Activated naive CD8-positive, alpha-beta T cell treated with anti-CD3 and anti-CD28 coated beads for 36 hours (primary cell): ENCODE measurements around the gene SESN2. TPM values are rescaled to one million over a fixed set of nuclear protein-coding genes. Genes with fewer than 3 reads are reported as not detected.
A peak's percentile ranks its signal among the peaks of the same experiment; 100 is the strongest.
"Not testable (repeated sequence)": the region's sequence is repeated elsewhere in the genome, so short reads cannot be mapped to it uniquely, and the experiment has no call there.

Source experiments
- DNase-seq: peaks from one replicate; pipeline ENCODE4 v3.0.0; 2021
- H3K27ac Mint-ChIP-seq: one replicate; pipeline ENCODE4 v1.8.0; 2022; ENCODE audit warnings: mild to moderate bottlenecking, moderate library complexity, mixed read lengths
- H3K27me3 Mint-ChIP-seq: one replicate; pipeline ENCODE4 v1.8.0; 2022; ENCODE audit warnings: mild to moderate bottlenecking, mixed read lengths
- H3K36me3 Mint-ChIP-seq: one replicate; pipeline ENCODE4 v1.8.0; 2021; ENCODE audit warnings: mild to moderate bottlenecking, mixed read lengths
- H3K4me1 Mint-ChIP-seq: one replicate; pipeline ENCODE4 v1.8.0; 2021; ENCODE audit warnings: mixed read lengths
- H3K4me3 Mint-ChIP-seq: one replicate; pipeline ENCODE4 v1.8.0; 2022; ENCODE audit warnings: mild to moderate bottlenecking, moderate library complexity, mixed read lengths
- H3K9me3 Mint-ChIP-seq: one replicate; pipeline ENCODE4 v1.8.0; 2022; ENCODE audit warnings: mixed read lengths
- total RNA-seq, 2 experiments: library from RNA; stranded (reverse); gene quantifications; one replicate each; pipeline ENCODE4 v1.2.3, GENCODE V29; 2021

SESN2 gene
- total RNA-seq, 2 experiments from 2014 or later: 35.4 to 36.3 TPM

DNA sequence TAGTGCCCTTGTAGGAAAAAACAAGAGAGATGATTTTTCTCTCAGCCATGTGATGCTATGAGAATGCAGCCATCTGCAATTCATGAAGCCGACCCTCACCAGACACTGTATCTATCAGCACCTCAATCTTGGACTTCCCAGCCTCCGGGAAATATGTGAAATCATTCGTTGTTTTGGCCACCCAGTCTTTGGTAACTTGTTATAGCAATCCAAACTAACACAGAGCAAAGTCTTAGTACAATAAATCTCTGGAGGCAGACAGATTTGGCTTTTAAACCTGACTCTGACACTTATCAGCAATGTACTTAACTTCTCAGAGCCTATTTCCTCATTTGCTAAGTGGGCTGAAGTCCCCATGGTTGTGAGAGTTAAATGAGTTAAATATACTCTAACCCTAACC lies 64.4 kb downstream of the SESN2 start:
- H3K4me3 Mint-ChIP-seq: no peak overlapping the region
- peaks cover 13% of the 10 kb centered on the region for H3K4me1 Mint-ChIP-seq
- H3K36me3 Mint-ChIP-seq: peaks cover 6% of the 10 kb centered on the region
- H3K9me3 Mint-ChIP-seq: no peaks in the 10 kb centered on the region
- H3K27ac Mint-ChIP-seq: no peak overlapping the region
- H3K27me3 Mint-ChIP-seq: no peaks in the 10 kb centered on the region
- no peak for DNase-seq

DNA sequence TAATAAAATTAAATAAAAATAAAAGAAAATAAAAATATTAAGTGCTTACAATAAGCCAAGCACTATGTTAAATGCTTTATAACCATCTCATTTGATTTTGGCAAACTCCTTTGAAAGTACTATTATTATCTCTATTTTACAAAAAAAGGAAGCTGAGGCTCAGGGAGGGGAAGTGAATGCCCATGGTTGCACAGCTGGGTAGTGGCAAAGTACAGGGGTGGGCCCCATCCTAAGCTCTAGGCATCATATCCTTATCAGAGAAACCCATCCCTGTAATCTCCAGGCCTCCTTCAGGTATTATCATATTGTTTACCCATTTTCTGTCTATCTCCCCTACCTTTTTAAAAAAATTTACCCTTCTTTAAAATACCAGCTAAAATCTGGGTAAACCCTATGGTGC lies 67.2 kb downstream of the SESN2 start:
- Mint-ChIP-seq H3K9me3 (no peaks in the 10 kb centered on the region), H3K36me3 (peaks cover 11% of the 10 kb centered on the region), H3K4me1 (peaks cover 24% of the 10 kb centered on the region), H3K27ac (no peak overlapping the region), H3K4me3 (no peak overlapping the region), H3K27me3 (no peaks in the 10 kb centered on the region)
- no peak for DNase-seq

DNA sequence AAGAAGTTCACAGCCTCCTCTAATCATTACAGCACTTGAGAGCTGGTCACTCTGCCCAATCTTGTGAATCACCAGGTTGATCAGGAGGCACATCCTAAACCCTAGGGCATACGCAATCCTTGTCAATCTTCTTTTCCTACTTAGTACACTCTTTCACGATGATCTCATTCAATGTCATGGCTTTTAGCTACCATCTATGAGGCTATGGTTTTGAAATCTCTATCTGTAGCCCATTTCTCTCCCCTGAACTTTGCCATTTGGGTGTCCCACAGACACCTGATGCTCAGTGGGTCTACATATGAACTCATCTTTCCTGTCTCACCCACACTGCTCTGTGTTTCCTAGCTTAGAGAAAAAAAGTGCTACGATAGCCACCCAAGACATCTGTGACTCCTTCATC lies 67.7 kb downstream of the SESN2 start:
- Mint-ChIP-seq H3K27me3 (no peaks in the 10 kb centered on the region), H3K27ac (no peak overlapping the region), H3K36me3 (peaks cover 15% of the 10 kb centered on the region), H3K4me3 (no peak overlapping the region), H3K4me1 (peaks cover 24% of the 10 kb centered on the region), H3K9me3 (no peaks in the 10 kb centered on the region)
- DNase-seq: no peak

DNA sequence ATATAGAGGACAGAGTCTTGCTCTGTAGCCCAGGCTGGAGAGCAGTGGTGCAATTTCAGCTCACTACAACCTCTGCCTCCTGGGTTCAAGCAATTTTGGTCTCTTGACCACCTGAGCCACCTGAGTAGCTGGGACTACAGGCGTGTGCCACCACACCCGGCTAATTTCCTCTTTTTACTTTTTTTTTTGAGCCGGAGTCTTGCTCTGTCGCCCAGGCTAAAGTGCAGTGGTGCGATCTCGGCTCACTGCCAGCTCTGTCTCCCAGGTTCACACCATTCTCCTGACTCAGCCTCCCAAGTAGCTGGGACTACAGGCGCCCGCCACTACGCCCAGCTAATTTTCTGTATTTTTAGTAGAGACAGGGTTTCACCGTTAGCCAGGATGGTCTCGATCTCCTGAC lies 68.1 kb downstream of the SESN2 start:
- peak overlapping the region; percentile 97 for H3K27ac Mint-ChIP-seq

DNA sequence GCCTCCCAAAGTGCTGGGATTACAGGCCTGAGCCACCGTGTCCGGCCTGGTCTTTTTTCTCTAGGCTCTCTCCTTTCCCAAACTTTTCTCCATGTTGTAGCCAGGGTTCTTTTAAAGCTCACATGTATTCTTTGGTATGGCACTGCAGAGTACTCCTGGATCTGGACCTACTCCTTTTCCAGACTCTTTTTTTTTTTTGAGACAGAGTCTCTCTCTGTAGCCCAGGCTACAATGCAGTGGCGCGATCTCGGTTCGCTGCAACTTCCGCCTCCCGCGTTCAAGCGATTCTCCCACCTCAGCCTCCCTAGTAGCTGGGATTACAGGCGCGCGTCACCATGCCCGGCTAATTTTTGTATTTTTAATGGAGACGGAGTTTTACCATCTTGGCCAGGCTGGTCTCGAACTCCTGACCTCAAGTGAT lies 68.9 kb downstream of the SESN2 start:
- peak overlapping the region; percentile 91 for H3K4me3 Mint-ChIP-seq
- peaks cover 25% of the 10 kb centered on the region for H3K36me3 Mint-ChIP-seq
- H3K27me3 Mint-ChIP-seq: no peaks in the 10 kb centered on the region
- peak overlapping the region; percentile 97 for H3K27ac Mint-ChIP-seq
- H3K9me3 Mint-ChIP-seq: no peaks in the 10 kb centered on the region
- H3K4me1 Mint-ChIP-seq: peaks cover 27% of the 10 kb centered on the region
- no peak for DNase-seq

More for the DNA sequence above, 68.1 kb downstream of the SESN2 start:
- peak overlapping the region; percentile 91 for H3K4me3 Mint-ChIP-seq
- not testable (repeated sequence) for H3K9me3 Mint-ChIP-seq, H3K27me3 Mint-ChIP-seq, DNase-seq
- H3K36me3 Mint-ChIP-seq: peaks cover 16% of the 10 kb centered on the region
- peaks cover 24% of the 10 kb centered on the region for H3K4me1 Mint-ChIP-seq

DNA sequence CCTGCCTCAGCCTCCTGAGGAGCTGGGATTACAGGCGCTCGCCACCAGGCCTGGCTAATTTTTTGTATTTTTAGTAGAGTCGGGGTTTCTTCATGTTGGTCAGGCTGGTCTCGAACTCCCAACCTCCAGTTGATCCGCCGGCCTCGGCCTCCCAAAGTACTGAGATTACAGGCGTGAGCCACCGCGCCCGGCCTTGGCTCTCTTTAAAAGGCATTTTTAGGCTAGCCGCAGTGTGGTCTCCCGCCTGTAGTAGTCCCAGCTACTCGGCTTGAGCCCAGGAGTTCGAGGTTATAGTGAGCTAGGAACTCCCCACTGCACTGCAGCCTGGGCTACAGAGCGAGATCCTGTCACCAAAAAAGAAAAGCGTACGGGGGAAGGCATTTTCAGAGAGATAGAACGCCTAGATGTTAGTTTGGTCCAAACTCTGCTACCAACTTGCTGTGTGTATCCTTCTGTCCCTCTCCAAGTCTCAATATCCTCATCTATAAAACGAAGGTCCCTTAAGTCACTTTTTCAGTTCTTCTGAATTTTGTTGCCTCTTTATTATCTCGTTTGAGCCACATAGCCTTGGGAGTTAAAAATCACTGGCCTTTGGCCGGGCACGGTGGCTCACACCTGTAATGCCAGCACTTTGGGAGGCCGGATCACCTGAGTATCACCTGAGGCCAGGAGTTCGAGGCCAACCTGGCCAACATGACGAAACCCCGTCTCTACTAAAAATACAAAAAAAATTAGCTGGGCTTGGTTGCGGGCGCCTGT lies 70.3 kb downstream of the SESN2 start:
- Mint-ChIP-seq H3K27me3 (no peaks in the 10 kb centered on the region), H3K4me3 (peak overlapping the region; percentile 91), H3K9me3 (no peaks in the 10 kb centered on the region), H3K36me3 (peaks cover 28% of the 10 kb centered on the region), H3K4me1 (peaks cover 28% of the 10 kb centered on the region), H3K27ac (peak overlapping the region; percentile 97)
- no peak for DNase-seq

Other genes starting within 250 kb of the SESN2 start
- 10 to 100 TPM; 30.0 to 30.3 TPM for gene EYA3, start 170.9 kb upstream of the SESN2 start, total RNA-seq
- gene PTAFR, start 82.8 kb upstream of the SESN2 start, total RNA-seq: under 1 TPM; 0.22 to 0.29 TPM
- gene DNAJC8, start 26.5 kb upstream of the SESN2 start, total RNA-seq: 100 to 1,000 TPM; 109 to 121 TPM
- gene ATP5IF1, start 23.4 kb upstream of the SESN2 start, total RNA-seq: 100 to 1,000 TPM; 180 to 197 TPM
- gene MED18, start 69.5 kb downstream of the SESN2 start, total RNA-seq: 10 to 100 TPM; 15.0 to 17.1 TPM
- gene PHACTR4, start 110.2 kb downstream of the SESN2 start, total RNA-seq: 10 to 100 TPM; 23.9 TPM
- gene RCC1, start 246.5 kb downstream of the SESN2 start, total RNA-seq: 100 to 1,000 TPM; 133 to 138 TPM